Osteoblast (primary cell): ENCODE measurements around the gene HSCB. TPM values are rescaled to one million over a fixed set of nuclear protein-coding genes. Genes with fewer than 3 reads are reported as not detected.
"Not testable (repeated sequence)": the region's sequence is repeated elsewhere in the genome, so short reads cannot be mapped to it uniquely, and the experiment has no call there.

Experiments used
- DNase-seq: peaks from one replicate; pipeline ENCODE4 v3.0.0; 2011; ENCODE audit warnings: low spot score, mixed read lengths; ENCODE audit not compliant: insufficient read length; ENCODE audit errors: missing footprints
- H2AFZ ChIP-seq: 2 replicates; pipeline ENCODE4 v1.6.0; 2011; ENCODE audit warnings: mild to moderate bottlenecking, low read length
- H3K27ac ChIP-seq: 2 replicates; pipeline ENCODE4 v1.5.1; 2011; ENCODE audit warnings: mild to moderate bottlenecking, low read depth, low read length, moderate library complexity
- H3K27me3 ChIP-seq: 2 replicates; pipeline ENCODE4 v1.6.0; 2012; ENCODE audit warnings: mild to moderate bottlenecking, control low read depth, inconsistent platforms, low read length, moderate library complexity; ENCODE audit not compliant: insufficient read depth
- H3K36me3 ChIP-seq: 2 replicates; pipeline ENCODE4 v1.5.1; 2011; ENCODE audit warnings: mild to moderate bottlenecking, low read length, control low read depth, moderate library complexity; ENCODE audit not compliant: insufficient read depth
- H3K4me1 ChIP-seq: 2 replicates; pipeline ENCODE4 v1.5.1; 2011; ENCODE audit warnings: mild to moderate bottlenecking, low read length, control low read depth, moderate library complexity; ENCODE audit not compliant: insufficient read depth
- H3K4me2 ChIP-seq: 2 replicates; pipeline ENCODE4 v1.6.0; 2011; ENCODE audit warnings: mild to moderate bottlenecking, low read length; ENCODE audit not compliant: insufficient read depth
- H3K4me3 ChIP-seq: fragments of 200-600 bp; sonication (generic); 3 replicates; pipeline ENCODE4 v1.5.1; 2012; ENCODE audit warnings: mild to moderate bottlenecking, low read length, inconsistent platforms; ENCODE audit not compliant: insufficient read depth
- H3K79me2 ChIP-seq: 2 replicates; pipeline ENCODE4 v1.6.0; 2012; ENCODE audit warnings: mild to moderate bottlenecking, low read length, control low read depth, inconsistent platforms; ENCODE audit not compliant: insufficient read depth
- H3K9me3 ChIP-seq: 2 replicates; pipeline ENCODE4 v1.5.1; 2011; ENCODE audit warnings: low read depth, low read length, control low read depth
- H4K20me1 ChIP-seq: 2 replicates; pipeline ENCODE4 v1.6.0; 2012; ENCODE audit warnings: mild to moderate bottlenecking, low read length, control low read depth; ENCODE audit not compliant: insufficient read depth
- CTCF ChIP-seq: IDR thresholded peaks from 2 replicates; pipeline ENCODE4 v1.5.1; 2011; ENCODE audit warnings: mild to moderate bottlenecking, low read depth, low read length, moderate library complexity; ENCODE audit errors: extremely low read depth
- total RNA-seq: library from RNA; depleted of rRNA; stranded (reverse); fragments of >200 nt; gene quantifications from 2 replicates; pipeline ENCODE4 v1.2.3, GENCODE V29; 2012

Gene HSCB
- total RNA-seq, 1 donor, result 13.0 TPM

- Histone ChIP-seq H3K4me3 (no peak overlapping the region), H4K20me1 (no peaks in the 10 kb centered on the region), H3K36me3 (peaks cover 20% of the 10 kb centered on the region), H3K27me3 (no peaks in the 10 kb centered on the region), H3K9me3 (no peaks in the 10 kb centered on the region), H3K4me1 (peaks cover 7% of the 10 kb centered on the region), H3K4me2 (no peak overlapping the region), H3K27ac (no peak overlapping the region), H3K79me2 (peaks cover 19% of the 10 kb centered on the region), H2AFZ (no peak overlapping the region)
- TF ChIP-seq CTCF, result no peak
- no peak for DNase-seq
Measured at GRCh38 chr22:28734393-28734792, 7.4 kb upstream of the HSCB start.

GRCh38 chr22:28736301-28737155, 5.3 kb upstream of the HSCB start:
- peaks cover 28% of the 10 kb centered on the region for H3K79me2 ChIP-seq

GRCh38 chr22:28737701-28738100, 4.1 kb upstream of the HSCB start:
- Histone ChIP-seq H3K4me1 (peaks cover 13% of the 10 kb centered on the region), H3K4me2 (no peak overlapping the region), H3K36me3 (peaks cover 19% of the 10 kb centered on the region), H3K27me3 (no peaks in the 10 kb centered on the region), H4K20me1 (no peaks in the 10 kb centered on the region), H2AFZ (no peak overlapping the region), H3K4me3 (no peak overlapping the region), H3K79me2 (peaks cover 30% of the 10 kb centered on the region), H3K27ac (no peak overlapping the region), H3K9me3 (no peaks in the 10 kb centered on the region)
- TF ChIP-seq CTCF, result no peak
- DNase-seq, result no peak

More at GRCh38 chr22:28736301-28737155, 5.3 kb upstream of the HSCB start:
- Histone ChIP-seq H3K4me2 (no peak overlapping the region), H3K9me3 (no peaks in the 10 kb centered on the region), H3K4me1 (peaks cover 12% of the 10 kb centered on the region), H4K20me1 (no peaks in the 10 kb centered on the region), H3K4me3 (no peak overlapping the region), H3K27me3 (no peaks in the 10 kb centered on the region), H3K36me3 (peaks cover 20% of the 10 kb centered on the region), H3K27ac (no peak overlapping the region), H2AFZ (no peak overlapping the region)
- TF ChIP-seq CTCF, result no peak
- DNase-seq, result no peak

- H4K20me1 ChIP-seq, DNase-seq, H3K4me2 ChIP-seq, H3K4me3 ChIP-seq, H2AFZ ChIP-seq, H3K27ac ChIP-seq, H3K27me3 ChIP-seq, H3K36me3 ChIP-seq, H3K9me3 ChIP-seq: not testable (repeated sequence)
- peaks cover 18% of the 10 kb centered on the region for H3K4me1 ChIP-seq
- H3K79me2 ChIP-seq, result peaks cover 42% of the 10 kb centered on the region
Measured at GRCh38 chr22:28738876-28739275, 3.0 kb upstream of the HSCB start.
